NCI-H2227 treated with DMSO at 0.1 percent for 48 hours (cell line): ENCODE data around the gene SREBF2.
A peak's percentile ranks its signal among the peaks of the same experiment; 100 is the strongest.

Source experiments
- DNase-seq: peaks from one replicate; lab custom pipeline; 2025; lab: John Stamatoyannopoulos, UW

Gene SREBF2

DNA sequence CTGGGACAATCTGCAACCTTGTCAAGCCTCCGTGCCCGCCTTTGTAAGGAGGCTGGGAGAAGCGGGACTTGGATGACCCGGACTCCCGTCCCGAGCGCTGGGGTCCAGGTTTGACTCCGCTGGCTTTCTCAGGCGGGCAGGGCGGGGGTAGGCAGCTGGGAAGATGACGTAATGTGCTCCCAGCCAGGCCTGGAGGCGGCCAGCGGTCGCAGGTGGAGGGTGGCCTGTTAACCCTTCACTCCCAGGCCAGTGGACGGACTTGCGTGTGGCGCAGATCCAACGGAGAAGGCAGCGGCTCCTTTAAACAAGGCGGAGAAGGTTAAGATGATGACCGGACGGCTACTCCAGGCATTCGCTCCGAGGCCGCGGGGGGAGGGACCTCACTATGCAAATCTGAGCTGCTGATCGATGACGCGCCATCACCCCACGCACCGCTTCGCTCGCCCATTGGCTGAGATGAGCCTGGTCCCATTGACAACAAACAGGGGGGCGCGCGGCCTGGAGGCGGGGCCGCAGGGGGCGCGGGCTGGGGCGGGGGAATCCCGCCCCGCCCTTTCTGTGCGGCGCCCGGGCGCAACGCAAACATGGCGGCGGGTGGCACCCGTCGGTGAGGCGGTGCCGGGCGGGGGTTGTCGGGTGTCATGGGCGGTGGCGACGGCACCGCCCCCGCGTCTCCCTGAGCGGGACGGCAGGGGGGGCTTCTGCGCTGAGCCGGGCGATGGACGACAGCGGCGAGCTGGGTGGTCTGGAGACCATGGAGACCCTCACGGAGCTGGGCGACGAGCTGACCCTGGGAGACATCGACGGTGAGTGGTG lies at the start of gene SREBF2:
Gene SREBF2, plus strand, starts transcription at position 553 of the 816 bp plus-strand sequence. Its CDS starts 166 bp downstream, at position 719.
- peak; percentile 97 for DNase-seq

DNA sequence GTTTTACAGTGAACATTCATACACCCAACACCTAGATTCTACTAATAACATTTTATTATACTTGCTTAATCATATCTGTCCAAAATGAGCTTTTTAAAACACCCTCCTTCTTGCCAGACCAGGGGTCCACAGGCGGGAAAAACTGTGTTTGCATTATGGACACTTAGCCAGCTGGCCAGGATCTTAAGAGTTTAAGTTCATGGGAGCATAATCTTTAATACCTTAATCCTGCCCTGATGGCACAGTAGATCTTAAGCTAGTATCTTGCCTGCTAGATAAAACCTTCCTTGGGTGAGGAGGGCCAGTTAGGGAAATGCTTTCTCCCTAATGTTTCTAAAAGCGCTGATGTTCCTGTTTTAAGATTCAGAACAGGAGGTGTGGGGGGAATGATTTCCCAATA lies 45.6 kb upstream of the SREBF2 start:
- no peak for DNase-seq

DNA sequence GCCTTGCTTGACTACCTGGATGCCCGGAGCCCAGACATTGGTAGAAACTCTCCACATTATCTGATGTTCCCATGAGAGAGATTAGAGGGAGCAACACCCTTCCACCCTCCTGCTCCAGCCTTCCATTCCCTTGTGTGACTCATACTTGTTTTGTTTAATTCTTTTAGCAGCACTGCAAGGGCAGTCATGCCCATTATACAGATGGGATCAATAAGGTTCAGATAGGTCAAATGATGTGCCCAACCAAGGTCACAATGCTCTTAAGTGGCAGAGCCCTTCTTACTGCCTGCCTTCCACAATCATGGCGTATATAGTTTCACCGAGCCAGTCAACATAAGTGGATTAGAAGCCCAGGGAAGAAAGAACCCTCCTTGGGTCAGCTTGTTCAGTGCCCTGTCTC lies 39.0 kb upstream of the SREBF2 start:
- DNase-seq: no peak

DNA sequence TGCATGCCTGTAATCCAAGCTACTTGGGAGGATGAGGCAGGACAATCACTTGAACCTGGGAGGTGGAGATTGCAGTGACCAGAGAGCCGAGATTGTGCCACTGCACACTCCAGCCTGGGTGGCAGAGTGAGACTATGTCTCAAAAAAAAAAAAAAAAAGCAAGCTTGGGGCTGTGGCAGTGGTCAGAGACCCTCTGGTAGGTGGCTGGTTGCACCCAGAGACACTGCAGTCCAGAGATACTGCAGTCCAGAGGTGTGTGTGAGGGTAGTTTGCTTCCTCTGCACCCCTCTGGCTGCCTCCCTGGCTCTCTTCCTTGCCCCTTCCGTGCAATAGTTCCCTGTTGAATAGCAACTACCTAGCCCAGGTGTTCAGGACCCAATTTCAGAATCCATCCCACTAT lies 34.2 kb upstream of the SREBF2 start:
- no peak for DNase-seq

DNA sequence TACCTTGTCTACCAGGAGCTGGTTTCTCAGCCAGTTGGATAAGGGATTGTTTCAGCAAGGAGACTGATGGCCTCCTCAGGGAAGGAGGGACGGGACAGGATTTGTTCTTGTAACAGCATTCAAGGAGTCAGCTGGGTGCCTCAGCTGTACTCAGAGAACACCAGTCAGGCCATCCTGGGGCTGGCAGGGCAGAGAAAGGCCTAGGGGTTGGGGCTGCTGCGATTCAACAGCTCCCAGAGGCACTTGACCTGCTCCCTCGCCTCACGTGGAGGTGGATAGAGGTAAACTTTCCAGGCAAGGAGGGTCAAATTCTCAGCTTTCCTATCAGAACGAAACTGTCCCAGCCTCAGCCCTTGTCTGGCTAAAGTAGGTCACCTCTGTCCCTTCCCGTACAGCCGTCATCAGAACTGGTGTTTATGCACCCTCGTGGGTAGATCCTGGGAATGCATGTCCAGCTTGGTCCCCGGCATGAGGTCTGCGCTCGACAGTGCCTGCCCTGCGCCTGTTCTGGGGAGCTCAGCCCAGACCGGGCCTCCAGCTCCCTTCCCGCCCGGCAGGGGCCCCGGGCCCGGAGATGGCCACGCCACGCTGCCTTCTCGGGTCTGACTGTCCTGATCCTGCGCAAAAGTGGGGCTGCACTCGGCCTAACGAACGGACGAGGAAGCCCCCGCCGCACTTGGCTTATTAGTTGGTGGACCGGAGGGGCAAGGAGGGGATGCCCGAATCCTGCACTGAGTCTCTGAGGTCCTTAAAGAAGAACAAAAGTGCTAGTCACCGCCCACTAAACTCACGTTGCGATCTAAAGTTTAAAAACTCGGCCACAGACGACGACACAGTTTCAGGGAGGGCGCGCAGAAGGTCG lies 33.2 kb upstream of the SREBF2 start:
- no peak for DNase-seq

DNA sequence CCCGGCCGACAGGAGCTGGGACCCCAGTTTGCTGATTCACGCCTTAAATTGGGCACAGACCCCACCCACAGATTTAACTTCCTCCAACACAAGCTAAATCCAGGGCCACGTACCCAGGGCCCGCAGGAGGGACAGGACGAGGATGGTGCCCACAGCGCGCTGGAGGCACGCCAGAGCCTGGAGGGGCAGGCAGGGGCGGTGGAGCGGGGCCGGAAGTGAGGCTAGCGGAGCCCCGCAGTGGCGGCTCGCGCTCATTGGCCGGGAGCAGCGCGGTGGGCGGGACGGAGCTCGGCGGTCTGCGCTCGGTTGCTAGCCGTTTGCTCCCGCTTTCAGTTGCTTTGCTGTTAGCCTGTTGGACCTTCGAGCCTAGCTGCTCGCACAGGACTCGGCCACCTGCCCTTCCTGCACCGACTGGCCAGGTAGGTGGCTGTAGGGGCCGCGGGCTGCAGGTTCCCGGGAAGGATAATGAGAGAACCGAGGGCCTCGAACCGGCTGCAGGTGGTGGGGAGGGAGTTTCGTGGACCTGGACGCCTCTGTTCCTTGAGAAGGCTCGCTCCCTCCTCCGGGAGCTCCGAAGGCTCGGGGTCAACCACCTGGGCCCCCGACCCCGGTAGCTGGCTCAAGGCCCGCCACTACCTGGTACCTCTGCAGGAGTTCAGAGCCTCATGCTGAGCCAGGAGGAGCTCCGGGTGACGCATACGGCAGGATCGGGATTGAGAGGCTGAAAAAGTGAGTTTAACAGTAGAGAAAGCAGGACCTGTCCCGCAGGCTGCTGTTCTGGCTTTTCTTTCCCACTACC lies 32.4 kb upstream of the SREBF2 start, which contains the start of gene CCDC134:
Gene CCDC134, plus strand, starts transcription at position 332 of the 799 bp plus-strand sequence. CDS start 8,212 bp downstream, outside the sequence.
- peak; percentile 67 for DNase-seq

DNA sequence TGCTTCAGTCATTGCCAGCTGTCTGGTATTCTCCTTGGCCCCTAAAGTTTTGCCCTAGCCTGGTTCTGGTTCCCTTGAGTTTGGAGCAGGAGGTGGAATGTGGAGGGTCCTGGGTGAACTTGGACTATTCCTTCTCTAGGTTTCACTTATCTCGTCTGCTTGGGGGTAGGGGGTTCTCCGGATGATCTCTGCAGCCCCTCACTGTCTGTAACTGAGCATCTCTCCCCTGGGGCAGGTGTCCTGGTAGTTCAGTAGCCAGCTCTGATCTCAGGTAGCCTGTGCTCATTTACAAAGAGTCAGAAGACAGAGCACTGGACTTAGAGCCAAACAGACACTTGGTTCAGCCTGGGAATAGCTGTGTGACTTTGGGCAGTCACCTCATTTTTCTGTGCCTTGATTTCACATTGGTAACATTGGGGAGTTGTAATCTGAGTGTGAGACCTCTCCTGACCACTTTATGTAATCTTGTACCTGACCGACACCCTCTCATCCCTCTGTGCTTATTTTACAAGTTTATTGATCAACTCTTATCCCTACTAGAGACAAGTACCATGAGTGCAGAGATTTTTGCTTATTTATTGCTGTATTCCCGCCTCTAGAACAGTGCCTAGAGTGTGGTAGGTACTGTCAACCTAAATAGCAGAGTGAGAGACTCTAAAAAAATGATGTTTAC lies 31.6 kb upstream of the SREBF2 start:
- DNase-seq: no peak

DNA sequence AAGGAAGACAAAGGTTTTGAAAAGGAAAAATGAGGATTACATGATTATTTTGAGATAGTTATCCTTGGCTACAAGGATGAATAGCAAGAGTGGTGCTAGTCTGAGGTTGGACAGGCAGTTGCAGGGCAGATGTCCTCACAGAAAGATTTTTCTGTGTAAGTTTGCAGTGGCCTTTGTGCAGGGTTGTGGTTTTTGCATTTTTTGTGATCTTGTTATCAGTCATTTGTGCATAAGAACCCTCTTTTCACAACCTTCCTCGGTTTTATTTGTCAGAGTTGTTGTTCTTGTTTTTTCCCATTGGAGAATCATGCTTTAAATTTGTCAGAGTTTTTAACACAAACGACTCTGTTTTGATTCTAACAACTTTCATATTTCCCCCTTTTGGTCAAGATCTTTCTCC lies 31.0 kb upstream of the SREBF2 start:
- DNase-seq: no peak

DNA sequence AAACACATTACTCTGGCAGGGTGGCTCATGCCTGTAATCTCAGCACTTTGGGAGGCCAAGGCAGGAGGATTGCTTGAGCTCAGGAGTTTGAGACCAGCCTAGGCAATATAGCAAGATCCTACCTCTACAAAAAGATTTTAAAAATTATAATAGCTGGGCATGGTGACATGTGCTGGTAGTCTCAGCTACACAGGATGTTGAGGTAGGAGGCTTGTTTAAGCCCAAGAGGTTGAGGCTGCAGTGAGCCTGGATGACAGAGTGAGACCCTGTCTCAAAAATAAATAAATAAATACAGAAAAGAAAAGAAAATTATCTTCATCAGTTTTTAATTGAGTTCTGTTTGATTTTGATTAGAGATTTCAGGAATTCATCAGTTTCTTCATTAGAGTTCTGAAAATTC lies 27.3 kb upstream of the SREBF2 start:
- DNase-seq: no peak

DNA sequence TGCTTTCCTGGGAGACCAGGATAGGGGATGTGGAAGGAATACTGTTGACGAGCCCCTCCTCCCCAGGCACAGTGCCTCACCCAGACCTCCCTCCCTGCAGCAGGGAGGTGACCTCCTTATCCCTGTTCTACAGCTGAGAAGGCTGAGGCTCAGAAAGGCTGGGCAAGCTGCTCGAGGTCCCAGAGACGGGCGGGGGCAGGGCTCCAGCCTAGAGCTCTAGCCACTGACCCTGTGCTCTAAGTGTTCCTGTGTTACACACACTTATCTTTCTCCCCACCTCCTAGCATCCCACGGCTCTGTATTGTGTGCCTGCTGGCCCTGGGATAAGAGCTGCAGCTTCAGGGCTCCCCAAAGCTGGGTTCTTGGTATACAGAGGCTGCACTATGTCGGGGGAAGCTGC lies 24.5 kb upstream of the SREBF2 start:
- no peak for DNase-seq

DNA sequence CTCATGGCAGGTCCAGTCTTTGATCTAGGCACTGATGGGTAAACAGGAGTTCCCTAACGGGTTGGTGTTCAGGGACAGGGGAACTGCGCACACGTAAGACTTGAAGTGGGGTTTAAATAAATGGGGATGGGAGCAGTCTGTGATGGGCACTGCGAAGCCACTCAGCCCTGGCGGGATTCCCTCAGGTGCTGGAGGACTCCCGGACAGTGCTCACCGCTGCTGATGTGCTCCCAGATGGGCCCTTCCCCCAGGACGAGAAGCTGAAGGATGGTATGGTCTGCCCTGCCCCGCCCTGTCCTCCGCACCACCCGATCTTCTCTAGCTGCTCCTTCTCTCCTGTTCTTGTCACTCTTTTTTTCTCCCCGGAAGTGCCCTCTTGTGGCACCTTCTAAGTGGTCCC lies 22.9 kb upstream of the SREBF2 start:
- no peak for DNase-seq

DNA sequence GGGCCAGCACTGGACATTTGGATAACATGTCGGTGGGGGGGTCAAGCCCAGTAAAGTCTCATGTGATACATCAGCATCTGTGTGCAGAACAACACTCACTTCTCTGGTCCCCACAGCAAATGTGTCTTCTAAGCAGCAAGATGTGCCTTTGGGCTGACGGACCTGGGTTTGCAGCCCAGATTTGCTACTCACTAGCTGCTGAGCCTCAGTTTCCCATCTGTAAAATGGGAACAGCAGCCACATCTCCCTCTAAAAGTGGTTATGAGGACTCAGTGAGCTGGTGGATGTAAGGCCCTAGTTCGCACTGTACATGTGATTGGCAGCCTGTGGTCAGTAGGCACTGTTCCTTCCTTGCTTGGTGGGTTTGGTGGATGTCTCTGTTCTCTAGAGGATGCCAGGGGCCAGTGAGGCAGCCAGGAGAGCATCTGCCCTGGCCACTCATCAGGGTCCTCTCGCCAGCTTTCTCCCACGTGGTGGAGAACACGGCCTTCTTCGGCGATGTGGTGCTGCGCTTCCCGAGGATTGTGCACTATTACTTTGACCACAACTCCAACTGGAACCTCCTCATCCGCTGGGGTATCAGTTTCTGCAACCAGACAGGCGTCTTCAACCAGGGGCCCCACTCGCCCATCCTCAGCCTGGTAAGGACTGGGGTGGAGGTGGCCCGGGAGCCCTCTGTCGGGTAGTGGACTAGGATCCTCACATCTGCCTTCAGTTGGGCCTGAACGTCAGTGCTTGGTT lies 19.9 kb upstream of the SREBF2 start:
- no peak for DNase-seq

DNA sequence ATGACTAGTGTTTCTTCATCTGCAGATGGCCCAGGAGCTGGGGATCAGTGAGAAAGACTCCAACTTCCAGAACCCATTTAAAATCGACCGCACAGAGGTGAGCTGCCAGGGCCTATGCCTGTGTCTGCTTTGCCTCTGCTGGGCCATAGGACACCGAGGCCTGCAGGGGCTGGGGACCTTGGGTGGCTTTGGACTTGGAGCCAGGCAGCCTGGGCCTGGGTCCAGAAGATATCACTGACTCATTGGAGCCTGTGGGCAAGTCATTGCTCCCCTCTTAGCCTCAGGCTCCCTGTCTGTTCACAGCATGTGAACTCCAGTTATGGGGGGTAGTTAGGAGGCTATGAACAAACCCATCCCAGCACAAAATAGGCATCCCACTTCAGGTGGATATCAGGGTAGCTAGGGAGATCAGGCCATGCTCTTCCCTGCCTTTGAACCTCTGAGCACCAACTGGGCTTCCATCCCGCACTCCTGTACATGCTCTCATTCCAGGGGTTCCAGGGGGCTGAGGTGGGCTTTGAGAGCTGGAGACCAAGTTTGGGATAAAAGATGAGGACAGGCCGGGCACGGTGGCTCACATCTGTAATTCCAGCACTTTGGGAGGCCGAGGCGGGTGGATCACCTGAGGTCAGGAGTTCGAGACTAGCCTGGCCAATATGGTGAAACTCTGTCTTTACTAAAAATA lies 19.0 kb upstream of the SREBF2 start:
- DNase-seq: no peak

DNA sequence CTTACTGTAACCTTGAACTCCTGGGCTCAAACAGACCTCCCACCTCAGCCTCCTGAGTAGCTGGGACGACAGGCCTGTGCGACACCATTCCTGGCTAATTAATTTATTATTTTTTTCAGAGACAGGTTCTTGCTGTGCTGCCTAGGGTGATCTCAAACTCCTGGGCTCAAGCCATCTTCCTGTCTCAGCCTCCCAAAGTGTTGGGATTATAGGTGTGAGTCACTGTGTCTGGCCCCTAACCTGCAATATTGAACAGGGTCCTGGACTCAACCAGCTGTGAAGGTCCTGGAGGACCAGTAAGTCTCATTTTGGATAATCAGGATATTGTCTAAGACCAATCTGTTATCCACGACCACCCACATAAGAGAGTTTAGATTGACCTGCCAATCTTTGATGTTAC lies 17.2 kb upstream of the SREBF2 start:
- no peak for DNase-seq

DNA sequence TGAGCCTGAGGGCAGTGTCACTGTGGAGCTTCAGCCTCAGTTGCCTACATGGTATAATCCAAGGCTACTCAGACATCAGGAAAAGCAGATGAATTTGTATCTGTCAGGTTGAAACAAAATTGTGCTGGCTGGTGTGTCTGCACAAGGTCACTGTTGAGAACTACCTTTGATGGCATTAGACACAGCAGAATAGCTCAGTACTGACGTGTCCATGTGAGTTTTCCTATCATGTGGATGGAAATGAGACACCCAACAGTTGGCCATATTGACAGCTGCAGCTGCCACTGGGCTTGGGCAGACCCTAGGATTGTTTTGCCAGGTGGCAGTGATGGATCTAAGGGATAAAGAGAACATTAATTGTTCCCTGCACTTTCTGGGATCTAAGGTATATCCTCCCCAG lies 16.7 kb upstream of the SREBF2 start:
- no peak for DNase-seq

DNA sequence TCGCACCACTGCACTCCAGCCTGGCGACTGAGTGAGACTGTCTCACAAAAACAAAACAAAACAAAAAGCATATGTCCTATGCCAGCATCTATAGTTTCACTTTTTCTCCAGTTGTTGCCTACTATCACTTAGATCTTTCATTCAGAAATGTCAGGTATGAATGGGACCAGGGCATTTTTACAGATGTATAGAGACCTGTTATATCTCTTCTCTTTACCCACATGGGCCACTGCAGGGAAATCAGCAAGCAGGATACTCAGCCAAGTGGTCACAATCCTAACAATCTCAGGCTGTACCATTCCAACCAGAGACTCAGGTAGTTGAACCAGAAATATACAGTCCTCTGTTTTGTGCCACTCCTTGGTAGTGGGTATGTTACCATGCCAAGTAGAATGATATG lies 16.0 kb upstream of the SREBF2 start:
- no peak for DNase-seq

DNA sequence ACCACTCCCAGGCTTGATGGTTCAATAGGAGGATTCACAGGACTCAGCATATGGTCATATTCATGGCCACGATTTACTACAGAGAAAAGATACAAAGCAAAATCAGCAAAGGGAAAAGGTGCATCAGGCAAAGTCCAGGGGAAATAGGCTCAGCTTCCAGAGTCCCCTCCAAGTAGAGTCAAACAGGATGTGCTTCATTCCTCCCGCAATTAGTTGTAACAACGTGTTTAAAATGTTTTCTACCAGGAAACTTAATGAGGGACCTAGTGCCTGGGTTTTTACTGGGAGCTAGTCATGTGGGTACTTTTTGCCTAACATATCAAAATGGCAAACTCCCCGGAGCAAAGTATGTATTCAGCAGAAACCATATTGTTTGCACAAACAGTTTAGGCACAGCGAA lies 14.9 kb upstream of the SREBF2 start:
- no peak for DNase-seq

DNA sequence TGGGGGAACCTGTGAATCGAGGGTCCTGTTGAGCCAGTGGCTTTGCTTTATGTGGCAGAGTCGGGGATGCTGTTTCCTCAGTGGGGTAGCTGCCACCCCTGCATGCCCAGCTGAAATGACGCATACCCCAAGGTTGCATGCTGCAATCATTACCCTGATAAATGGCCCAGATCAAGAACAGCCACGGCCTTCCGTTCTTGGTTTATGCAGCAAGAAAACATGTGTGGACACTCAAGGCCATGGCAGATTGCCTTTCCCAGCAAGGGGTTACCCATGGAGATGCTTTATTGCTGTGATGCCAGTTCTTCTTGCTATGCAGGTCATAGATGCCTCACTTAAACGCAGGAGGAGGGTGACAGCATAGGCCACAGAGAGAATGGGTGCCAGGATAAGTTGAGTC lies 14.3 kb upstream of the SREBF2 start:
- DNase-seq: no peak

DNA sequence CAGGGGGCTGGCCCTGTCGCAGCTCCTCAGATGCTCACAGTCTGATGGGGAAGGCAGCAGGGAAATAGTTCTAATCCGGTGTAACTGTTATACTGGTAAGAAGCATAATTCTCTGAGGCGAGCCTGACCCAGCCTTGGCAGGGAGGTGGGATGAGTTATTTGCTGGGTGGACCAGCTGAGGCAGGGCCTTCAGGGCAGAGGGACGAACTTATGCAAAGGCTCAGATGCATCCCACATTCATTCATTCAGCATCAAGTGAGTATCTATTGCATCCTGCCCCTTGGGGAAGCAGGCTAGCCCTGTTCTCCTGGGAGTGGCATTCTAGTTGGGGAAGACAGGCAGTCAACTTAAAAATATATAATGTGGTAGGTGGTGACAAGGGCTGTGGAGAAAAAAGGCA lies 13.6 kb upstream of the SREBF2 start:
- no peak for DNase-seq

DNA sequence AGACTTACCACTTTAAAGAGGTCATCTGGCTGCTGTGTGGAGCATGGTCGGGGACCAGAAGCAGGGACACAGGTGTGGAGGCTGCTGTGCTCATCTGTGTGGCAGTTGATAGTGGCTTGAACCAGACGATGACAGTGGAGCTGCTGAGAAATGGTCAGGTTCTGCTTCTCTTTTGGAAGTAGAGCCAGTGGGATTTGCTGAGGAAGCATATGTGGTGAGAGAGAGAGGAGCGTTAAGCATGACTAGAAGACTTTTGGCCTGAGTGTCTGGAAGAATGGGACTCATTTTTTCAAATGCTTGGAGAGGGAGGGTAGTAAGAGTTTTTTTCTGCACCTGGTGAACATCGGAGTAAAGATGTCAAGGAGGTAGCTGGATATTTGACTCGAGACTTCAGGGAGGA lies 12.5 kb upstream of the SREBF2 start:
- DNase-seq: no peak
